Occipital lobe (tissue), 2 donors: ENCODE measurements around the gene DNAAF5. TPM values are rescaled to one million over a fixed set of nuclear protein-coding genes. Genes with fewer than 3 reads are reported as not detected.
"Not testable (repeated sequence)": the region's sequence is repeated elsewhere in the genome, so short reads cannot be mapped to it uniquely, and the experiment has no call there.

Experiments used
- DNase-seq: peaks from one replicate; lab custom pipeline; 2025; lab: John Stamatoyannopoulos, UW
- total RNA-seq: library from RNA; depleted of rRNA; stranded (reverse); fragments of >200 nt; gene quantifications from one replicate; pipeline ENCODE4 v1.2.3, GENCODE V29; 2014

Gene DNAAF5
- total RNA-seq, 1 donor from 2014 or later: 7.0 TPM

- DNase-seq: no peak
Observed at GRCh38 chr7:729140-730000, 2.9 kb downstream of the DNAAF5 start.

GRCh38 chr7:730501-731439 lies 4.3 kb downstream of the DNAAF5 start:
- no peak for DNase-seq

- no peak for DNase-seq
Observed at GRCh38 chr7:731440-732085, 5.1 kb downstream of the DNAAF5 start.

GRCh38 chr7:732094-732541 lies 5.6 kb downstream of the DNAAF5 start:
- DNase-seq: no peak

- no peak for DNase-seq
Observed at GRCh38 chr7:732556-732955, 6.1 kb downstream of the DNAAF5 start.

- DNase-seq: no peak
Observed at GRCh38 chr7:734214-734613, 7.7 kb downstream of the DNAAF5 start.

- no peak for DNase-seq
Observed at GRCh38 chr7:734808-735207, 8.3 kb downstream of the DNAAF5 start.

- DNase-seq: no peak
Observed at GRCh38 chr7:738241-738640, 11.7 kb downstream of the DNAAF5 start.

- DNase-seq: no peak
Observed at GRCh38 chr7:738723-739454, 12.4 kb downstream of the DNAAF5 start.

GRCh38 chr7:739455-739982 lies 13.0 kb downstream of the DNAAF5 start:
- DNase-seq: no peak

- no peak for DNase-seq
Observed at GRCh38 chr7:739983-740942, 13.8 kb downstream of the DNAAF5 start.

- no peak for DNase-seq
Observed at GRCh38 chr7:741191-741671, 14.7 kb downstream of the DNAAF5 start.

- no peak for DNase-seq
Observed at GRCh38 chr7:741850-742249, 15.4 kb downstream of the DNAAF5 start.

GRCh38 chr7:742791-743190 lies 16.3 kb downstream of the DNAAF5 start:
- no peak for DNase-seq

GRCh38 chr7:743341-744127 lies 17.0 kb downstream of the DNAAF5 start:
- DNase-seq: not testable (repeated sequence)

- DNase-seq: not testable (repeated sequence)
Observed at GRCh38 chr7:744128-744520, 17.6 kb downstream of the DNAAF5 start.

- DNase-seq: no peak
Observed at GRCh38 chr7:744854-745430, 18.4 kb downstream of the DNAAF5 start.
